H9 (cell line): Measurements from ENCODE around the gene PAX1. TPM values are rescaled to one million over a fixed set of nuclear protein-coding genes. Genes with fewer than 3 reads are reported as not detected.

ENCODE experiments used
- DNase-seq: peaks from one replicate; pipeline ENCODE4 v3.0.0-alpha.2; 2017
- H2AFZ ChIP-seq: one replicate; pipeline ENCODE4 v1.6.1; 2013; ENCODE audit warnings: mild to moderate bottlenecking, low read length, control low read depth, moderate library complexity
- H2AK5ac ChIP-seq: 2 replicates; pipeline ENCODE4 v1.6.1; 2013; ENCODE audit warnings: low read length, control low read depth, mixed read lengths; ENCODE audit not compliant: insufficient read length
- H2BK120ac ChIP-seq: one replicate; pipeline ENCODE4 v1.6.1; 2013; ENCODE audit warnings: low read depth, mild to moderate bottlenecking, low read length, control low read depth, inconsistent platforms; ENCODE audit not compliant: poor library complexity, severe bottlenecking
- H2BK12ac ChIP-seq: 2 replicates; pipeline ENCODE4 v1.6.1; 2013; ENCODE audit warnings: low read length, control low read depth, mixed read lengths, low read depth; ENCODE audit not compliant: insufficient read length
- H2BK15ac ChIP-seq: 2 replicates; pipeline ENCODE4 v1.6.1; 2013; ENCODE audit warnings: low read depth, low read length, control low read depth
- H2BK20ac ChIP-seq: one replicate; pipeline ENCODE4 v1.6.1; 2013; ENCODE audit warnings: low read depth, mild to moderate bottlenecking, low read length, control low read depth, inconsistent platforms; ENCODE audit not compliant: poor library complexity, severe bottlenecking
- H2BK5ac ChIP-seq: 2 replicates; pipeline ENCODE4 v1.6.1; 2013; ENCODE audit warnings: low read length, control low read depth, mixed read lengths; ENCODE audit not compliant: insufficient read length
- H3K14ac ChIP-seq: 2 replicates; pipeline ENCODE4 v1.6.1; 2013; ENCODE audit warnings: low read length, control low read depth; ENCODE audit not compliant: insufficient read depth
- H3K18ac ChIP-seq: 2 replicates; pipeline ENCODE4 v1.6.1; 2013; ENCODE audit warnings: low read depth, mild to moderate bottlenecking, mixed read lengths, low read length, control low read depth; ENCODE audit not compliant: insufficient read length
- H3K23ac ChIP-seq: 2 replicates; pipeline ENCODE4 v1.6.1; 2013; ENCODE audit warnings: low read length, control low read depth, mixed read lengths, low read depth; ENCODE audit not compliant: insufficient read length
- H3K23me2 ChIP-seq: 2 replicates; pipeline ENCODE4 v1.6.1; 2013; ENCODE audit warnings: low read depth, mild to moderate bottlenecking, mixed read lengths, low read length, control low read depth; ENCODE audit not compliant: insufficient read length, poor library complexity, severe bottlenecking
- H3K27ac ChIP-seq: 2 replicates; pipeline ENCODE4 v1.5.1; 2013; ENCODE audit warnings: low read length, control low read depth, mixed read lengths, low read depth; ENCODE audit not compliant: insufficient read length
- H3K27me3 ChIP-seq: 2 replicates; pipeline ENCODE4 v1.6.1; 2013; ENCODE audit warnings: low read length, control low read depth, inconsistent platforms; ENCODE audit not compliant: insufficient read depth
- H3K4ac ChIP-seq: 2 replicates; pipeline ENCODE4 v1.6.1; 2013; ENCODE audit warnings: low read depth, mild to moderate bottlenecking, control low read depth, inconsistent platforms, low read length, moderate library complexity
- H3K4me1 ChIP-seq: 2 replicates; pipeline ENCODE4 v1.6.1; 2013; ENCODE audit warnings: low read length, control low read depth, inconsistent platforms; ENCODE audit not compliant: insufficient read depth
- H3K4me2 ChIP-seq: 2 replicates; pipeline ENCODE4 v1.6.1; 2013; ENCODE audit warnings: low read length, control low read depth, mixed read lengths; ENCODE audit not compliant: insufficient read length, insufficient read depth
- H3K56ac ChIP-seq: 2 replicates; pipeline ENCODE4 v1.6.1; 2013; ENCODE audit warnings: low read depth, mild to moderate bottlenecking, mixed read lengths, low read length, control low read depth; ENCODE audit not compliant: insufficient read length
- H3K79me1 ChIP-seq: 2 replicates; pipeline ENCODE4 v1.6.1; 2013; ENCODE audit warnings: low read depth, mild to moderate bottlenecking, moderate library complexity, low read length, control low read depth, inconsistent platforms; ENCODE audit not compliant: insufficient read depth, poor library complexity, severe bottlenecking
- H3K79me2 ChIP-seq: 2 replicates; pipeline ENCODE4 v1.6.1; 2013; ENCODE audit warnings: low read length, control low read depth, inconsistent platforms; ENCODE audit not compliant: insufficient read depth
- H3K9ac ChIP-seq: 2 replicates; pipeline ENCODE4 v1.6.1; 2013; ENCODE audit warnings: low read length, control low read depth, mixed read lengths; ENCODE audit not compliant: insufficient read length; ENCODE audit errors: extremely low read depth
- H3K9me3 ChIP-seq: one replicate; pipeline ENCODE4 v1.6.1; 2013; ENCODE audit warnings: low read depth, low read length, inconsistent platforms; ENCODE audit not compliant: control insufficient read depth
- H3T11ph ChIP-seq: one replicate; pipeline ENCODE4 v1.6.1; 2013; ENCODE audit warnings: mild to moderate bottlenecking, low read length, control low read depth, inconsistent platforms
- H4K20me1 ChIP-seq: one replicate; pipeline ENCODE4 v1.6.1; 2013; ENCODE audit not compliant: control insufficient read depth, insufficient read length, insufficient read depth
- H4K5ac ChIP-seq: 2 replicates; pipeline ENCODE4 v1.6.1; 2013; ENCODE audit warnings: low read depth, mild to moderate bottlenecking, mixed read lengths, low read length, control low read depth; ENCODE audit not compliant: insufficient read length
- H4K8ac ChIP-seq: replicated peaks from 2 replicates; pipeline ENCODE4 v1.6.1; 2013; ENCODE audit warnings: low read length, control low read depth, mixed read lengths, low read depth; ENCODE audit not compliant: insufficient read length
- H4K91ac ChIP-seq: 2 replicates; pipeline ENCODE4 v1.6.1; 2013; ENCODE audit warnings: low read depth, mild to moderate bottlenecking, moderate library complexity, mixed read lengths, low read length, control low read depth; ENCODE audit not compliant: insufficient read length
- H3K27ac Mint-ChIP-seq, 3 experiments: 2 replicates in 2 of 3; 3 replicates in 1 of 3; pipeline ENCODE4 v1.8.0; 2020 to 2021; ENCODE audit warnings: mixed read lengths in 3 of 3, mild to moderate bottlenecking in 1 of 3, moderate library complexity in 1 of 3
- H3K27me3 Mint-ChIP-seq: 2 replicates; pipeline ENCODE4 v1.8.0; 2021; ENCODE audit warnings: low read depth, mild to moderate bottlenecking, moderate library complexity, mixed read lengths
- H3K36me3 Mint-ChIP-seq, 3 experiments: 2 replicates in 2 of 3; 3 replicates in 1 of 3; pipeline ENCODE4 v1.8.0; 2020 to 2021; ENCODE audit warnings: low read depth in 3 of 3, mixed read lengths in 3 of 3; ENCODE audit not compliant: insufficient read depth in 1 of 3
- H3K4me1 Mint-ChIP-seq, 2 experiments: 2 replicates each; pipeline ENCODE4 v1.8.0; 2020; ENCODE audit warnings: mixed read lengths in 2 of 2
- H3K4me3 Mint-ChIP-seq, 2 experiments: 2 replicates in 1 of 2; 3 replicates in 1 of 2; pipeline ENCODE4 v1.8.0; 2020 to 2021; ENCODE audit warnings: mild to moderate bottlenecking in 2 of 2, mixed read lengths in 2 of 2, moderate library complexity in 1 of 2
- H3K9me3 Mint-ChIP-seq, 2 experiments: 2 replicates in 1 of 2; 3 replicates in 1 of 2; pipeline ENCODE4 v1.8.0; 2020; ENCODE audit warnings: mild to moderate bottlenecking in 2 of 2, mixed read lengths in 2 of 2, moderate library complexity in 1 of 2
- WGBS: extraction: QIAGEN DNeasy Blood & Tissue Kit; methylation state at CpG from one replicate; pipeline ENCODE4 v1.1.7; 2013; ENCODE audit warnings: missing lambda C conversion rate, low lambda C conversion rate, mixed read lengths; ENCODE audit not compliant: insufficient read length; ENCODE audit errors: extremely low coverage; 5-methylcytosine and 5-hydroxymethylcytosine counted together
- total RNA-seq: library from RNA; stranded (reverse); gene quantifications from 2 replicates; pipeline ENCODE4 v1.2.1, GENCODE V29; 2021
- TF ChIP-seq, protein P1 (sequence below): fragments of 200-600 bp; sonication (generic); conservative IDR thresholded peaks from 3 replicates; pipeline ENCODE4 v1.8.0; 2021; ENCODE audit warnings: antibody characterized with exemption, mild to moderate bottlenecking

Gene PAX1
- total RNA-seq, 1 experiment from 2014 or later, result not detected

DNA sequence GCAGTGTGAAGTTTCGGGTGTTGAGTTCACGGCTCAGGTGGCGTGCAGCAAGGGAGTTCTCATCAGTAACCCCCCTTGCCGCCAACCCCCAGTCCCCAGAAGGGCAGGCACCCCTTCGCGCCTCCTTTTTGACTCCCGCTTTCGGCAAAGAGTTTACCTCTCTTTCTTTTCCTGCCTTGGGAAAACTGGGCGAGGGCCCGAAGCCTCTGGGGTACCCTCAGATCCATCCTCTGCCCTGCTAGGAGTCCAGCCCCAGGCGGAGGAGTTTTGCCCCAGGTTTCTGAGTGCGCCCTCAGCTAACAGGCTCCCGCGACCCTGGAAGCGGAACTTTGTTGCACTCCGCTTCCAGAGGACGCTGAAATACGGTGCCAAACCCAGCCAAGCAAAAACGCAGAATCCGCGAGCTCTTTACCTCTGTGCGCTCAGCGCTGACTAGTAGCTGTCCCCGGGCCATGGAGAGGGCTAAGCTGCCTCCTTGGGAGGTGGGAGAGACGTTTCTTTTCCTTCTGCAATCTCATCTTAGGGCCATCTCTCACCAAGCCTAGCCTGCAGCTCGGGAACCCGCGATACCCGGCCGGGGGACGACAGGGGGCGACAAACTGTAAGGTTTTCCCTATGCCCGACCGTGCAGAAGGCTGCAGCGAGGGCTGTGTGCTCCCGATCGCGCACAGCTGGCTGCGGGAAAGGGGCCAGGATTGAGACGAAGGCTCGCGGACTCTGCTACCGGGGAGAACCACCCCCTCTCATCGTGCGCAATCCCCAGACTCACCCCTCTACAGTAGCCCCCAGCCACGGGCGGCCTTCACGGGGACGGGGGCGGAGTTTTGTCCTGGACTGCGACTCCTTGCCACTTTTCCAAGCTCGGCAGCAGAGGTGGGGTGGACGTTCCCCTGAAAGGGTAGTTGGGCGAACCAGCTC lies 2.7 kb upstream of the PAX1 start:
- WGBS, result no CpG with 5 or more reads among the region's 54 CpGs
- Mint-ChIP-seq H3K4me1 (peaks cover 30 to 49% of the 10 kb centered on the region in 2 experiments), H3K27me3 (peaks cover 98% of the 10 kb centered on the region), H3K27ac (no peak overlapping the region), H3K4me3 (peak overlapping the region; percentile 24 to 76; a peak in 4 of 5 replicates), H3K36me3 (no peaks in the 10 kb centered on the region), H3K9me3 (peaks cover 0 to 13% of the 10 kb centered on the region in 2 experiments; a peak in 3 of 5 replicates)
- Histone ChIP-seq H3K4ac (no peak overlapping the region), H4K8ac (no peak overlapping the region), H3K4me1 (no peaks in the 10 kb centered on the region), H3K23me2 (peaks cover 4% of the 10 kb centered on the region), H3K23ac (no peak overlapping the region), H3K56ac (no peak overlapping the region), H2AK5ac (no peak overlapping the region), H2BK120ac (no peak overlapping the region), H4K91ac (no peak overlapping the region), H3T11ph (no peak overlapping the region), H3K27ac (no peak overlapping the region), H3K18ac (no peak overlapping the region), H2BK15ac (no peak overlapping the region), H4K20me1 (no peaks in the 10 kb centered on the region), H4K5ac (no peak overlapping the region), H2BK12ac (no peak overlapping the region), H3K14ac (no peak overlapping the region), H2AFZ (no peak overlapping the region), H3K9ac (no peak overlapping the region), H2BK20ac (no peak overlapping the region), H2BK5ac (no peak overlapping the region), H3K79me2 (no peaks in the 10 kb centered on the region), H3K79me1 (no peaks in the 10 kb centered on the region), H3K9me3 (no peaks in the 10 kb centered on the region), H3K4me2 (peak overlapping the region; percentile 50), H3K27me3 (peaks cover 96% of the 10 kb centered on the region)
- TF ChIP-seq, protein P1, sequence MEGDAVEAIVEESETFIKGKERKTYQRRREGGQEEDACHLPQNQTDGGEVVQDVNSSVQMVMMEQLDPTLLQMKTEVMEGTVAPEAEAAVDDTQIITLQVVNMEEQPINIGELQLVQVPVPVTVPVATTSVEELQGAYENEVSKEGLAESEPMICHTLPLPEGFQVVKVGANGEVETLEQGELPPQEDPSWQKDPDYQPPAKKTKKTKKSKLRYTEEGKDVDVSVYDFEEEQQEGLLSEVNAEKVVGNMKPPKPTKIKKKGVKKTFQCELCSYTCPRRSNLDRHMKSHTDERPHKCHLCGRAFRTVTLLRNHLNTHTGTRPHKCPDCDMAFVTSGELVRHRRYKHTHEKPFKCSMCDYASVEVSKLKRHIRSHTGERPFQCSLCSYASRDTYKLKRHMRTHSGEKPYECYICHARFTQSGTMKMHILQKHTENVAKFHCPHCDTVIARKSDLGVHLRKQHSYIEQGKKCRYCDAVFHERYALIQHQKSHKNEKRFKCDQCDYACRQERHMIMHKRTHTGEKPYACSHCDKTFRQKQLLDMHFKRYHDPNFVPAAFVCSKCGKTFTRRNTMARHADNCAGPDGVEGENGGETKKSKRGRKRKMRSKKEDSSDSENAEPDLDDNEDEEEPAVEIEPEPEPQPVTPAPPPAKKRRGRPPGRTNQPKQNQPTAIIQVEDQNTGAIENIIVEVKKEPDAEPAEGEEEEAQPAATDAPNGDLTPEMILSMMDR, result peak; percentile 93
- DNase-seq, result peak; percentile 91
